K562 (cell line): ENCODE results near the gene ANKRD45. TPM values are rescaled to one million over a fixed set of nuclear protein-coding genes. Genes with fewer than 3 reads are reported as not detected.
A peak's percentile ranks its signal among the peaks of the same experiment; 100 is the strongest.

Experiments
- ATAC-seq: fragments of 200-7000 bp; cut with Tn5 transposase; 3 replicates; pipeline ENCODE4 v1.9.1; 2020; ENCODE audit warnings: moderate library complexity
- BruUV-seq: library from RNA; stranded (reverse); fragments of 400-500 nt; replicated peaks from 2 replicates; lab custom pipeline; 2021; lab: Mats Ljungman, UMichigan
- CTCF ChIA-PET: fragments of 300-600 bp; formaldehyde crosslinking; extraction: SDS; loops from one replicate; lab custom pipeline; 2021; ENCODE audit warnings: low intra/inter-chr PET ratio; lab: Yijun Ruan, JAX
- POLR2A ChIA-PET: fragments of 300-600, 350-650 bp; sonication (Branson Sonifier 250); formaldehyde crosslinking; extraction: SDS; loops from one replicate; lab custom pipeline; 2021; ENCODE audit warnings: antibody characterized with exemption, inconsistent platforms; lab: Yijun Ruan, JAX
- DNase-seq, 4 experiments: peaks; one replicate each; pipeline versions ENCODE4 v3.0.0 to v3.0.0-alpha.2; 2011 to 2018; ENCODE audit warnings: low spot score in 3 of 4, mixed read lengths in 3 of 4; ENCODE audit errors: extremely low read depth in 1 of 4
- FAIRE-seq: peaks from 2 replicates; lab custom pipeline; 2011; peaks lifted over from hg19 to GRCh38; lab: Jason Lieb, UNC
- H2AFZ ChIP-seq: 2 replicates; pipeline ENCODE4 v1.6.0; 2011; ENCODE audit warnings: low read depth, low read length, control low read depth, inconsistent platforms
- H3K27ac ChIP-seq: fragments of 200-600 bp; 3 replicates; pipeline ENCODE4 v1.8.0; 2011; ENCODE audit warnings: low read depth, mild to moderate bottlenecking, control low read depth, inconsistent platforms, low read length, moderate library complexity, mixed read lengths; ENCODE audit errors: extremely low read depth
- H3K27me3 ChIP-seq, 2 experiments: fragments of 300-600 bp in 1 of 2; 2 replicates in 1 of 2; 3 replicates in 1 of 2; pipeline versions ENCODE4 v1.6.0 to v1.8.0; 2011; ENCODE audit warnings: inconsistent platforms in 2 of 2, low read length in 2 of 2, mild to moderate bottlenecking in 1 of 2, mixed read lengths in 1 of 2, moderate library complexity in 1 of 2; ENCODE audit not compliant: control insufficient read depth in 2 of 2, insufficient read depth in 2 of 2
- H3K36me3 ChIP-seq: fragments of 300-600 bp; 3 replicates; pipeline ENCODE4 v1.8.0; 2011; ENCODE audit warnings: mild to moderate bottlenecking, low read length, inconsistent platforms; ENCODE audit not compliant: control insufficient read depth, insufficient read depth
- H3K4me1 ChIP-seq, 2 experiments: fragments of 200-600 bp in 1 of 2; replicated peaks in 1 of 2; 2 replicates in 1 of 2; 3 replicates in 1 of 2; pipeline versions ENCODE4 v1.5.1 to v1.8.0; 2011; ENCODE audit warnings: inconsistent platforms in 2 of 2, low read length in 2 of 2, mild to moderate bottlenecking in 1 of 2, mixed read lengths in 1 of 2, moderate library complexity in 1 of 2; ENCODE audit not compliant: control insufficient read depth in 2 of 2, insufficient read depth in 2 of 2
- H3K4me2 ChIP-seq: 2 replicates; pipeline ENCODE4 v1.6.1; 2011; ENCODE audit warnings: low read length, control low read depth, inconsistent platforms, mixed read lengths; ENCODE audit not compliant: insufficient read depth
- H3K4me3 ChIP-seq: fragments of 200-600 bp; sonication (generic), shearing (Covaris generic); 2 replicates; pipeline ENCODE4 v1.5.1; 2016; ENCODE audit warnings: control low read depth, inconsistent platforms
- H3K79me2 ChIP-seq: fragments of 200-600 bp; 3 replicates; pipeline ENCODE4 v1.8.0; 2011; ENCODE audit warnings: low read length, inconsistent platforms; ENCODE audit not compliant: control insufficient read depth, insufficient read depth
- H3K9ac ChIP-seq, 2 experiments: 2 replicates each; pipeline versions ENCODE4 v1.6.0 to v1.6.1; 2011; ENCODE audit warnings: low read depth in 2 of 2, low read length in 2 of 2, control low read depth in 1 of 2, inconsistent platforms in 1 of 2, mild to moderate bottlenecking in 1 of 2, mixed read lengths in 1 of 2; ENCODE audit not compliant: insufficient read depth in 1 of 2
- H3K9me1 ChIP-seq: one replicate; pipeline ENCODE4 v1.6.0; 2011; ENCODE audit warnings: inconsistent platforms, mild to moderate bottlenecking, low read length, moderate library complexity; ENCODE audit not compliant: control insufficient read depth, insufficient read depth
- H3K9me3 ChIP-seq: replicated peaks from 2 replicates; pipeline ENCODE4 v1.5.1; 2011; ENCODE audit warnings: low read depth, low read length, inconsistent platforms; ENCODE audit not compliant: control insufficient read depth, insufficient read depth
- H4K20me1 ChIP-seq: replicated peaks from 2 replicates; pipeline ENCODE4 v1.6.1; 2011; ENCODE audit warnings: low read length, inconsistent platforms, mixed read lengths; ENCODE audit not compliant: control insufficient read depth, insufficient read depth
- EHMT2 ChIP-seq: fragments of 450-650 bp; IDR thresholded peaks from 2 replicates; pipeline ENCODE4 v1.6.1; 2018; ENCODE audit warnings: antibody characterized with exemption
- WGBS: fragments of 100-300 bp; shearing (Covaris generic); methylation state at CpG from one replicate; pipeline ENCODE4 v1.1.6; 2016; ENCODE audit warnings: low coverage, mixed read lengths; ENCODE audit not compliant: insufficient coverage; ENCODE audit errors: missing lambda C conversion rate; 5-methylcytosine and 5-hydroxymethylcytosine counted together
- in situ Hi-C: fragments of 300-500 bp; cut with MboI; formaldehyde crosslinking; loops from 4 replicates; pipeline ENCODE4 v1.15.0; 2018; ENCODE audit warnings: inconsistent platforms, mixed read lengths
- intact Hi-C: fragments of 100-400 bp; cut with micrococcal nuclease; formaldehyde crosslinking; loops from 2 replicates; pipeline ENCODE4 v1.14.2; 2022
- polyA plus RNA-seq, 8 experiments: library from polyadenylated mRNA; depleted of rRNA in 4 of 8; stranded (reverse) in 5 of 8; unstranded in 3 of 8; fragments of >200 nt; fragmentation: Nextera tagmentation in 2 of 8; fragmentation: Illumina TruSeq in 1 of 8; extraction: Ambion mirVana in 2 of 8; extraction: Trizol in 1 of 8; gene quantifications; 2 replicates each; pipeline versions ENCODE4 v1.2.1 to v1.2.3, GENCODE V29; 2011 to 2014; ENCODE audit warnings: inconsistent platforms in 1 of 8, missing spikeins in 1 of 8
- total RNA-seq, 7 experiments: library from RNA; depleted of rRNA in 6 of 7; stranded (reverse); fragments of >200 nt in 6 of 7; fragmentation: Illumina TruSeq in 2 of 7; extraction: Trizol in 2 of 7; gene quantifications; 2 replicates each; pipeline versions ENCODE4 v1.2.1 to v1.2.3, GENCODE V29; 2011 to 2021; ENCODE audit warnings: low replicate concordance in 1 of 7

Gene ANKRD45
- total and polyA plus RNA-seq, 9 of the 15 experiments (the other 6 are each of a cell fraction or from before 2014, with no cell fraction given) = 0.10 to 0.30 (median 0.11) TPM; not detected in 2

DNA sequence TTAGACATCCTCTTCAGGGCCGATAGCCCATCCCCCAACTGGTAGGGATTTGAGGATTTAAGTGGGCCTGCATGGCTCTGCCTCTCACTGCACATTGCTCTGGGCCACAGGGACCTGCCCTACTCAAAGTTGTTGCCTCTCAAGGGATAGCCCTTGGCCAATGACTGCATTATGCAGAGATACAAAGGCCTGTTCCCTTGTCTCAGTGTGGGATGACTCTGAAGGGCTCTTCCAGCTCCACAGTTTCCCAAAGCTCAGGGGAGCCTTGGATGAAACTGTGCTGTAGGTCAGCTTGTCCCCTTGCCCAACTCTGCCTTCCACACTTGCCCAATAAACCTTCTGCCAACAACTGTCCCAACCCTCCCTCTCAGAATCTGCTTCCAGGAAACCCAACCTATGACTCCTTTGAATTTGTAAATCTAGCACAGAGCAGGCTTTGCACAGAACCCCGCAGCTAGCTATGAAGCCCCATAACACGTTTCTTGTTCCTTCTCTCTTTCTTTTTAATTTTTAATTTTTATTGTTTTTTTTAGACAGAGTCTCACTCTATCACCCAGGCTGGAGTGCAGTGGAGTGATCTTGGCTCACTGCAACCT lies 109.3 kb downstream of the ANKRD45 start:
- no peak for DNase-seq
- Histone ChIP-seq H2AFZ (0 out of 2 replicates have a peak overlapping the region, but pooled peaks have one; percentile 26), H3K4me1 (no peaks in the 10 kb centered on the region; a peak in 1 of 5 replicates), H3K27ac (no peak overlapping the region), H3K9me1 (no peaks in the 10 kb centered on the region), H3K79me2 (no peaks in the 10 kb centered on the region), H3K36me3 (no peaks in the 10 kb centered on the region), H4K20me1 (no peaks in the 10 kb centered on the region), H3K4me3 (no peak overlapping the region), H3K9me3 (no peaks in the 10 kb centered on the region), H3K9ac (no peak overlapping the region), H3K4me2 (no peak overlapping the region), H3K27me3 (no peaks in the 10 kb centered on the region)
- no peak for TF ChIP-seq EHMT2
- ChIA-PET CTCF (interaction anchor here (0.5 kb wide), 1 partner anchor 292 kb away, joined by 3 read pairs; no protein-coding TSS in a partner anchor), POLR2A (interaction anchor here (0.8 to 1.2 kb wide), 2 partner anchors 19 to 154 kb away, joined by 4 to 5 read pairs; partner anchors contain the start of gene KLHL20)
- no peak; the same call in 2 of the 3 replicates for ATAC-seq
- no peak for FAIRE-seq
- in situ Hi-C loops = no loop called here
- WGBS = 30% methylated on average over 3 of the region's 3 CpGs
- no TSS peak for BruUV-seq
- intact Hi-C loops = no loop called here

Other genes starting within 250 kb of the ANKRD45 start
Only the 7 nearest of the 9 such genes appear.
- gene PRDX6, start 192.5 kb downstream of the ANKRD45 start, total RNA-seq (2014; rRNA removed) = 288 and 356 TPM in 2 replicates
- 610 and 692 TPM in 2 replicates for gene PRDX6, start 192.5 kb downstream of the ANKRD45 start, total RNA-seq (2014; rRNA removed; fragmentation: Illumina TruSeq; extraction: Trizol)
- 447 and 473 TPM in 2 replicates for gene PRDX6, start 192.5 kb downstream of the ANKRD45 start, total RNA-seq (2015; rRNA removed; fragmentation: Illumina TruSeq; extraction: Trizol)
- gene PRDX6, start 192.5 kb downstream of the ANKRD45 start, total RNA-seq (2021) = 540 and 565 TPM in 2 replicates
- 667 and 707 TPM in 2 replicates for gene PRDX6, start 192.5 kb downstream of the ANKRD45 start, polyA plus RNA-seq (2011; rRNA removed)
- gene PRDX6, start 192.5 kb downstream of the ANKRD45 start, polyA plus RNA-seq (2014; fragmentation: Illumina TruSeq; extraction: Trizol) = 636 and 642 TPM in 2 replicates
- 1,000 to 10,000 TPM in 1 of 2 experiments, 100 to 1,000 TPM in 1; 884 to 1,082 TPM for gene PRDX6, start 192.5 kb downstream of the ANKRD45 start, polyA plus RNA-seq (2014; fragmentation: Nextera tagmentation; extraction: Ambion mirVana)
- 277 and 291 TPM in 2 replicates for gene PRDX6, start 192.5 kb downstream of the ANKRD45 start, polyA plus RNA-seq (2014; rRNA removed)
- gene SLC9C2, start 66.8 kb downstream of the ANKRD45 start, total RNA-seq (2014; rRNA removed) = 0.37 TPM in 1 of 2 replicates, not detected in the other
- 0.11 and 0.29 TPM in 2 replicates for gene SLC9C2, start 66.8 kb downstream of the ANKRD45 start, total RNA-seq (2014; rRNA removed; fragmentation: Illumina TruSeq; extraction: Trizol)
- gene SLC9C2, start 66.8 kb downstream of the ANKRD45 start, total RNA-seq (2015; rRNA removed; fragmentation: Illumina TruSeq; extraction: Trizol) = 0.19 and 0.22 TPM in 2 replicates
- not detected in 2 replicates for gene SLC9C2, start 66.8 kb downstream of the ANKRD45 start, total RNA-seq (2021)
- gene SLC9C2, start 66.8 kb downstream of the ANKRD45 start, polyA plus RNA-seq (2011; rRNA removed) = 0.07 TPM in 1 of 2 replicates, not detected in the other
- not detected in 2 replicates for gene SLC9C2, start 66.8 kb downstream of the ANKRD45 start, polyA plus RNA-seq (2014; fragmentation: Illumina TruSeq; extraction: Trizol)
- gene SLC9C2, start 66.8 kb downstream of the ANKRD45 start, polyA plus RNA-seq (2014; fragmentation: Nextera tagmentation; extraction: Ambion mirVana) = under 1 TPM; 0.13 to 0.18 TPM
- gene SLC9C2, start 66.8 kb downstream of the ANKRD45 start, polyA plus RNA-seq (2014; rRNA removed) = 0.05 TPM in 1 of 2 replicates, not detected in the other
- gene TEX50, start 34.5 kb downstream of the ANKRD45 start, total RNA-seq (2014; rRNA removed) = not detected in 2 replicates
- gene TEX50, start 34.5 kb downstream of the ANKRD45 start, total RNA-seq (2014; rRNA removed; fragmentation: Illumina TruSeq; extraction: Trizol) = not detected in 2 replicates
- gene TEX50, start 34.5 kb downstream of the ANKRD45 start, total RNA-seq (2015; rRNA removed; fragmentation: Illumina TruSeq; extraction: Trizol) = not detected in 2 replicates
- gene TEX50, start 34.5 kb downstream of the ANKRD45 start, total RNA-seq (2021) = not detected in 2 replicates
- gene TEX50, start 34.5 kb downstream of the ANKRD45 start, polyA plus RNA-seq (2011; rRNA removed) = not detected in 2 replicates
- gene TEX50, start 34.5 kb downstream of the ANKRD45 start, polyA plus RNA-seq (2014; fragmentation: Illumina TruSeq; extraction: Trizol) = not detected in 2 replicates
- gene TEX50, start 34.5 kb downstream of the ANKRD45 start, polyA plus RNA-seq (2014; fragmentation: Nextera tagmentation; extraction: Ambion mirVana) = not detected
- not detected in 2 replicates for gene TEX50, start 34.5 kb downstream of the ANKRD45 start, polyA plus RNA-seq (2014; rRNA removed)
- 14.1 and 15.0 TPM in 2 replicates for gene KLHL20, start 45.1 kb upstream of the ANKRD45 start, total RNA-seq (2014; rRNA removed)
- gene KLHL20, start 45.1 kb upstream of the ANKRD45 start, total RNA-seq (2014; rRNA removed; fragmentation: Illumina TruSeq; extraction: Trizol) = 19.5 and 22.2 TPM in 2 replicates
- 18.5 and 21.7 TPM in 2 replicates for gene KLHL20, start 45.1 kb upstream of the ANKRD45 start, total RNA-seq (2015; rRNA removed; fragmentation: Illumina TruSeq; extraction: Trizol)
- 16.8 and 17.4 TPM in 2 replicates for gene KLHL20, start 45.1 kb upstream of the ANKRD45 start, total RNA-seq (2021)
- 20.4 and 22.3 TPM in 2 replicates for gene KLHL20, start 45.1 kb upstream of the ANKRD45 start, polyA plus RNA-seq (2011; rRNA removed)
- 19.8 and 23.2 TPM in 2 replicates for gene KLHL20, start 45.1 kb upstream of the ANKRD45 start, polyA plus RNA-seq (2014; fragmentation: Illumina TruSeq; extraction: Trizol)
- gene KLHL20, start 45.1 kb upstream of the ANKRD45 start, polyA plus RNA-seq (2014; fragmentation: Nextera tagmentation; extraction: Ambion mirVana) = 10 to 100 TPM in 1 of 2 experiments, 1 to 10 TPM in 1; 8.9 to 10.3 TPM
- gene KLHL20, start 45.1 kb upstream of the ANKRD45 start, polyA plus RNA-seq (2014; rRNA removed) = 15.4 and 16.5 TPM in 2 replicates
- 36.4 and 45.0 TPM in 2 replicates for gene DARS2, start 154.8 kb upstream of the ANKRD45 start, total RNA-seq (2014; rRNA removed)
- 78.6 and 86.3 TPM in 2 replicates for gene DARS2, start 154.8 kb upstream of the ANKRD45 start, total RNA-seq (2014; rRNA removed; fragmentation: Illumina TruSeq; extraction: Trizol)
- 64.6 and 68.6 TPM in 2 replicates for gene DARS2, start 154.8 kb upstream of the ANKRD45 start, total RNA-seq (2015; rRNA removed; fragmentation: Illumina TruSeq; extraction: Trizol)
- 59.0 and 62.3 TPM in 2 replicates for gene DARS2, start 154.8 kb upstream of the ANKRD45 start, total RNA-seq (2021)
- 47.7 and 94.4 TPM in 2 replicates for gene DARS2, start 154.8 kb upstream of the ANKRD45 start, polyA plus RNA-seq (2011; rRNA removed)
- gene DARS2, start 154.8 kb upstream of the ANKRD45 start, polyA plus RNA-seq (2014; fragmentation: Illumina TruSeq; extraction: Trizol) = 77.7 and 96.7 TPM in 2 replicates
- gene DARS2, start 154.8 kb upstream of the ANKRD45 start, polyA plus RNA-seq (2014; fragmentation: Nextera tagmentation; extraction: Ambion mirVana) = 10 to 100 TPM; 55.4 to 74.8 TPM
- 50.5 and 53.0 TPM in 2 replicates for gene DARS2, start 154.8 kb upstream of the ANKRD45 start, polyA plus RNA-seq (2014; rRNA removed)
- 30.7 and 38.6 TPM in 2 replicates for gene CENPL, start 155.0 kb upstream of the ANKRD45 start, total RNA-seq (2014; rRNA removed)
- 50.4 and 56.9 TPM in 2 replicates for gene CENPL, start 155.0 kb upstream of the ANKRD45 start, total RNA-seq (2014; rRNA removed; fragmentation: Illumina TruSeq; extraction: Trizol)
- gene CENPL, start 155.0 kb upstream of the ANKRD45 start, total RNA-seq (2015; rRNA removed; fragmentation: Illumina TruSeq; extraction: Trizol) = 48.8 and 52.7 TPM in 2 replicates
- gene CENPL, start 155.0 kb upstream of the ANKRD45 start, total RNA-seq (2021) = 33.6 and 34.9 TPM in 2 replicates
- 34.2 and 46.3 TPM in 2 replicates for gene CENPL, start 155.0 kb upstream of the ANKRD45 start, polyA plus RNA-seq (2011; rRNA removed)
- gene CENPL, start 155.0 kb upstream of the ANKRD45 start, polyA plus RNA-seq (2014; fragmentation: Illumina TruSeq; extraction: Trizol) = 40.5 and 40.9 TPM in 2 replicates
- gene CENPL, start 155.0 kb upstream of the ANKRD45 start, polyA plus RNA-seq (2014; fragmentation: Nextera tagmentation; extraction: Ambion mirVana) = 10 to 100 TPM; 37.0 to 39.7 TPM
- 33.0 and 33.3 TPM in 2 replicates for gene CENPL, start 155.0 kb upstream of the ANKRD45 start, polyA plus RNA-seq (2014; rRNA removed)
- 547 and 565 TPM in 2 replicates for gene GAS5, start 198.1 kb upstream of the ANKRD45 start, total RNA-seq (2014; rRNA removed)
- 1,258 and 1,263 TPM in 2 replicates for gene GAS5, start 198.1 kb upstream of the ANKRD45 start, total RNA-seq (2014; rRNA removed; fragmentation: Illumina TruSeq; extraction: Trizol)
- 875 and 924 TPM in 2 replicates for gene GAS5, start 198.1 kb upstream of the ANKRD45 start, total RNA-seq (2015; rRNA removed; fragmentation: Illumina TruSeq; extraction: Trizol)
- gene GAS5, start 198.1 kb upstream of the ANKRD45 start, total RNA-seq (2021) = 775 and 809 TPM in 2 replicates
- 1,860 and 2,716 TPM in 2 replicates for gene GAS5, start 198.1 kb upstream of the ANKRD45 start, polyA plus RNA-seq (2011; rRNA removed)
- 986 and 1,046 TPM in 2 replicates for gene GAS5, start 198.1 kb upstream of the ANKRD45 start, polyA plus RNA-seq (2014; fragmentation: Illumina TruSeq; extraction: Trizol)
- 1,000 to 10,000 TPM in 1 of 2 experiments, 100 to 1,000 TPM in 1; 891 to 1,006 TPM for gene GAS5, start 198.1 kb upstream of the ANKRD45 start, polyA plus RNA-seq (2014; fragmentation: Nextera tagmentation; extraction: Ambion mirVana)
- gene GAS5, start 198.1 kb upstream of the ANKRD45 start, polyA plus RNA-seq (2014; rRNA removed) = 1,150 and 1,154 TPM in 2 replicates